Measurements from ENCODE around the gene COL9A3.
"Not testable (repeated sequence)": the region's sequence is repeated elsewhere in the genome, so short reads cannot be mapped to it uniquely, and the experiment has no call there.

COL9A3 gene

DNA sequence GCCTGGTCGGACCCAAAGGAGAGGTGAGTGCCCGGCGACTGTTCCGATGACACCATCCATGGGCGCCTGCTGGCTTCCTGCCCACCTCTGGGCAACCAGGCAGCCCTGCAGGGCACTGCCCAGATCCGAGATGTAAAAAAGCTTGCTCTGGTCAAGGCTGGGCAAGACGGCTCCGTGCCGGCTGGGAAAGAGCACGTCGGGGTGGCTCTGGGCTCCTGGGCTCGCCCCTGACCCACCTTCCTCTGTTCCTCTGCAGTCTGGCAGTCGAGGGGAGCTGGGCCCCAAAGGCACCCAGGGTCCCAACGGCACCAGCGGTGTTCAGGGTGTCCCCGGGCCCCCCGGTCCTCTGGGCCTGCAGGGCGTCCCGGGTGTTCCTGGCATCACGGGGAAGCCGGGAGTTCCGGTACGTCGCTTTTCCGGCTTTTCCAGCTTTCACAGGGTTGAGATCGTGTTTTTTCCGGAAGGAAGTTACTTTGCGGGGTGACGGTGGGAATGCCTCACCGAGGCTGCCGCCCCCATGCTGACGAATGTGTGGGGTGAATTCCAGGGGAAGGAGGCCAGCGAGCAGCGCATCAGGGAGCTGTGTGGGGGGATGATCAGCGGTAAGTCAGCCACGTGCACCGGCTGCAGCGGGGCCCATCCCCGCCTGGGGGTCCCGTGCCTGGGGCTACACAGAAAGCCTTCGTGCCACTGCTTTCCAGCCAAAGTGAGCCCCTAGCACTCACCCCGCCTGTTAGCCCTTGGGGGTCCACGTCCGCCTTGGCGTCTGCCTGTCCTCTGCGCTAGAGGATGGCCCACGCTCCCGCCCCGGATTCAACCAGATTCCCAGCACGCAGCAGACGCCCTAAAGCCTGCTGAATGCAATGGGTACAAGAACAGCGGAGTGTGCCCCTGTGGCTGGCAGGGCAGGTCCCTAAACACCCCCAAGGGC lies 19.3 kb downstream of the COL9A3 start:
- no peak for DNase-seq (ENCODE audit: low read depth)

DNA sequence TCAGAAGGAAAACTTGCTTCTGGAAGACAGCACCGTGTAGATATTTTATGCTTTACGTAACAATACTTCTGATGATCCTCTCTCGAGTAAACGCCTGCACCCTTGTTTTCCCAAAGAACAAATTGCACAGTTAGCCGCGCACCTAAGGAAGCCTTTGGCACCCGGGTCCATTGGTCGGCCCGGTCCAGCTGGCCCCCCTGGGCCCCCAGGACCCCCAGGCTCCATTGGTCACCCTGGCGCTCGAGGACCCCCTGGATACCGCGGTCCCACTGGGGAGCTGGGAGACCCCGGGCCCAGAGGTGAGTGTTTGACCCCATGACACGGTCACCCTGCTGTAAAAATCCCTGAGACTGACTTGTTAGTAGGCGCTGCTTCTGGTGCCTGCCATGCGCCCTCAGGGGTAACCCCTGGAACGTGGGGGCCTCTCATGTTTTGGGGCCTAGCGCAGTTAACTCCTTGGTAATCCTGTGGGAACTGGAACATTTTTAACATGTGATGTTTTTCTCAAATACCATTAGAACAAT lies 20.2 kb downstream of the COL9A3 start:
- no peak for DNase-seq (ENCODE audit: low read depth)

DNA sequence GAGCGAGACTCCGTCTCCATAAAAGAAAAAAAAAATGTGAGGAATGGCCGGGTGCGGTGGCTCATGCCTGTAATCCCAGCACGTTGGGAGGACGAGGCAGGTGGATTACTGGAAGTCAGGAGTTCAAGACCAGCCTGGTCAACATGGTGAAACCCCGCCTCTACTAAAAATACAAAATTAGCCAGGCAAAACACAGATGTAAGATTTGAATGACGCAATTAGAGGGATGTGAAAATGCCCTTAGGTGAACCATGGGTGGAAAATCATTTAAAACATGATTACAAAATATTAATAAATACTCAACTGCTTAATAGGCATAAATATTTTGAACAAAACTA lies 20.9 kb downstream of the COL9A3 start:
- no peak for DNase-seq (ENCODE audit: low read depth)

DNA sequence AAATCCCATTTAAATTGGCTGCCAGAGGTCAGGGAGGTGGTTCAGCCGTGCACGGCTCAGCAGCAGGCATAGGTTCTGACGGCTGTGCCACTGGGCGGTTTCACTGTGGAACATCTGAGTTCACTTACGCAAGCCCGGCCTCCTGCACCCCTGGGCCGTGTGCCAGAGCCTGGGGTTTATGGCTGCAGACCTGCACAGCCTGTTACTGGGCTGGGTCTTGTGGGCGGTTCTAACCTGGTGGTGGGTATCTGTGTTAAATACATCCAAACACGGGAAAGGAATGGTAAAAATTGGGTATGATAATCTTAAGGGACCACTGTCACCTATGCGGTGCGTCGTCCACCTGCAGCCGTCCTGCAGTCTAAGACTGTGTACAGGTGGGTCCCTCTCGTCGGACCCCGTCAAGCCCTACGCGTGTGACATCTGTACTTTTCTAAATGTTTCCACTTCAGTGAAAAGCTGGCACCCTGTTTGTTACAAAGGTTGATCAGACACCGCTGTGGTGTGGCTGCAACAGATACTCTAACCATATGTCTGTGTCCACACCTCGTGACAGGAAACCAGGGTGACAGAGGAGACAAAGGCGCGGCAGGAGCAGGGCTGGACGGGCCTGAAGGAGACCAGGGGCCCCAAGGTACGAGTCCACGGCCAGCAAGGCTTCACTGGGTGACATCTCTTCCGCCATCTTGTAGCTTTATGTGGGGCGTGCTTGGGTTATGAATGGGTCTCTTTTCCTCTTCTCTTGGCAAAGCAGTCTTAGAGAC lies 21.5 kb downstream of the COL9A3 start:
- DNase-seq (ENCODE audit: low read depth), result peak; percentile 46

DNA sequence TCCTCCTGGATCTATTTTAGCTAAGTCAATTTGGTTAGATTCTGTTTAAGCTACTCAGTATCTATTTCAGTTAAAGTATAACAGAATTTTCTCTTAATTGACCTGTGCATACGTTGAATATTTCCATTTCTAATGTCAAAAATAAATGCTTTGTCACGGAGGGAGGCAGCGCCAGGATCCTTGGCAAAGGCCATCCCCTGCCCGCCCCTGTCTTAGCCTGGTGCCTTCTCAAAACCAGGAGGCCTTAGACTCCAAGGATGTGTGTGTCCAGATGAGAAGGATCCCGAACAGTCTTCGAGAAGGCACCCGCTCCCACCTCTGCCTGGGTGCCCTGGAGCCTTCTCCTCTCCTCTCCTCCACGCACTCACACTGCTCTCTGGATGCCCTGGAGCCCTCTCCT lies 22.4 kb downstream of the COL9A3 start:
- no peak for DNase-seq (ENCODE audit: low read depth)

DNA sequence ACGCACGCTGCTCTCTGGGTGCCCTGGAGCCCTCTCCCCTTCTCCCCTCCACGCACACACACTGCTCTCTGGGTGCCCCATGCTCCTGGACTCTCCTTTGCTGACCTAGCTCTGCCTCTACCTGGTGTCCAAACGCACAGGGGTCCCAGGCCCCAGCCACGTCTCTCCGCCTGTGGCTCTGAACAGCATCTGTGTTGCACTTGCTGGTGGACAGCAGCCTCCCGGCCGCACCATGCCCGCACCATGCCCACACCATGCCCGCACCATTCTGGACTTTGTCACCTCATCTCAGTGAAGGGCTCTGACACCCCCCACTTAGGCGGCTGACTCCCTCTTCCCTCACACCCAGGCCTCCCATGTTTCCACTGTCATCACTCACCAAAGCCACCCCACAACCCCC lies 23.0 kb downstream of the COL9A3 start:
- DNase-seq (ENCODE audit: low read depth), result no peak

DNA sequence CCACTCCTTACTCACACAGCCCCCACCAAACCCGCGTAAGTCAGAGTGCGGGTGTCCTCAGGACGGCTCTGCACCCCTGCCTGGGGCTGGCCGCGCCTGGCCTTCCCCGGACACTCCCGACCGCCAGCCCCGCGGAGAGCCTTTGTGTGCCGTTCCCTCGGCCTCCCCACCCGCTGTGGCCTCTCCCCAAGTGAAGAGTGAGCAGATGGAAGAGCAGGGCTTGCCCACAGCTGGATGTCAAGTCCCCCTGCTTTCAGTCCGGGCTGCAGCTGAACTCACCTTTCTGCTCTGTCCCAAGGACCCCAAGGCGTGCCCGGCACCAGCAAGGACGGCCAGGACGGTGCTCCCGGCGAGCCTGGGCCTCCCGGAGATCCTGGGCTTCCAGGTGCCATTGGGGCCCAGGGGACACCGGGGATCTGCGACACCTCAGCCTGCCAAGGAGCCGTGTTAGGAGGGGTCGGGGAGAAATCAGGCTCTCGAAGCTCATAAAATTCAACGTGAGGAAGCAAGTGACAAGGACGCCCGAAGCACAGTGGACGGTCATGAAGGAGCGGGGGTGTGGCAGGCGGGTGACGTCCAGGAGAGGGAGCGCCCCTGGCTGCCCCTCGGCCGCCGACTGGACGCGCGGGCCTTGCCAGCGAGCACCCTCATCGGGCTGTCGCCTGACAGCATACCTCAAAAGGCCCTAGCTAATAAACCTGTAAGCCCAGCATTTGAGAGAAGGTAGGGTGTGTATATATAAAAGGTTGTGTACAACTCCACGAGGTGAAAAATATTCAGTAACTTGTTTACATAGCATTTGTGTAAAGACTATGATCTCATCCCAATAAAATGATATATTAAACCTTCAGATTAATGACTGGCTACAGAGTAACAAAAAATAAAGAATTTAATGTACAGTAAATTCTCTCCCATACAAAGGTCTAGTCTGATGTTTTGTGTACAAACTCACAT lies 23.7 kb downstream of the COL9A3 start:
- DNase-seq (ENCODE audit: low read depth), result no peak

DNA sequence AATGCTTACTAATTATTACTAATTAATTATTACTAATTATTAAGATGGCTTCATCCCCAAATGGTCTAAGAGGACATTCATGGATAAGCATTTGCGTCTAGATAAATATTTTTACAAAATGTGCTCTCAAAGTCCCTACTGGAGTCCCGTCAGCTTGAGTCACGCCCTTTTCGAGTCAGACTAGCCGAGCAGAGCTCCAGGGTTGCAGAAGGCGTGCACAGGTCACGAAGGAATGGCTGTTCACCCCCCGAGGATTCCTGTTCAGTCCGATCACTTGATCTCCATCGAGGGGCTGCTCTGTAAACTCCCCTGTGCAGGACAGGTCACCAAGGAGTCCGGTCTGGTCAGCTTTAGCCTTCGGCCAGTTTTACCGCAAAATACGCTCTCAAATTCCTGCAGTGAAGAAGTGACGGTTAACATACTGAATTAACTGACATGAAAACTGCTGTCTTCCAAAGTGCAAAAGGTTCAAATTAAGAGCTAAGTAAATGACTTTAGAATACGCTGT lies 24.9 kb downstream of the COL9A3 start:
- DNase-seq (ENCODE audit: low read depth), result no peak

DNA sequence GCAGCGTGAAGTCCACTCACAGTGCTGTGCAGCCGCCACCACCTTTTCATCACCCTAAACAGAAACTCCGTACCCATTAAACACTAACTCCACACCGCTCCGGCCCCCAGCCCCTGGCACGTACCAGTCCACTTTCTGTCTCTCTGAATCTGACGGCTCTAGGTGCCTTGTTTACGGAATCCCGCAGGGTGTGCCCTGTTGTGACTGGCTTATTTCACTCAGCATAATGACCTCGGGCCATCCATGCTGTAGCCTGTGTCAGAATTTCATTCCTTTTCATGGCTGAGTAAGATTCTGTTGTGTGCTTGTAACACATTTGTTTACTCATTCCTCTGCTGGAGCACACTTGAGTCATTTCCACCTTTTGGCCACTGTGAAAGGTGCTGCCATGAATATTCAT lies 26.8 kb downstream of the COL9A3 start:
- DNase-seq (ENCODE audit: low read depth), result no peak

DNA sequence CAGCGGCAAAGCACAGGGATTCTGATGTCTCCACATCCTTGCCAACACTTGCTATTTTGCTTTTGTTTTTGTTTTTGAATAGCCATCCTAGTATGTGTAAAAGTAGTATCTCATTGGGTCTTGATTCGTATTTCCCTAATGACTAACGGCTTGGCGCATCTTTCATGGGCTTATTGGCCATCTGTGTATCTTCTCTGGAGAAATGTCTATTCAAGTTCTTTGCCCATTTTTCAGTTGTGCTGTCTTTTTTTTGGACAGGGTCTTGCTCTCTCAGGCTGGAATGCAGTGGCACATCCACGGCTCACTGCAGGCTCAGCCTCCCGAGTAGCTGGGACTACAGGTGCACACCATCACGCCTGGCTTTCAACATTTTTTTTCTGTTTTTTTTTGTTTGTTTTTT lies 27.3 kb downstream of the COL9A3 start:
- no peak for DNase-seq (ENCODE audit: low read depth)

DNA sequence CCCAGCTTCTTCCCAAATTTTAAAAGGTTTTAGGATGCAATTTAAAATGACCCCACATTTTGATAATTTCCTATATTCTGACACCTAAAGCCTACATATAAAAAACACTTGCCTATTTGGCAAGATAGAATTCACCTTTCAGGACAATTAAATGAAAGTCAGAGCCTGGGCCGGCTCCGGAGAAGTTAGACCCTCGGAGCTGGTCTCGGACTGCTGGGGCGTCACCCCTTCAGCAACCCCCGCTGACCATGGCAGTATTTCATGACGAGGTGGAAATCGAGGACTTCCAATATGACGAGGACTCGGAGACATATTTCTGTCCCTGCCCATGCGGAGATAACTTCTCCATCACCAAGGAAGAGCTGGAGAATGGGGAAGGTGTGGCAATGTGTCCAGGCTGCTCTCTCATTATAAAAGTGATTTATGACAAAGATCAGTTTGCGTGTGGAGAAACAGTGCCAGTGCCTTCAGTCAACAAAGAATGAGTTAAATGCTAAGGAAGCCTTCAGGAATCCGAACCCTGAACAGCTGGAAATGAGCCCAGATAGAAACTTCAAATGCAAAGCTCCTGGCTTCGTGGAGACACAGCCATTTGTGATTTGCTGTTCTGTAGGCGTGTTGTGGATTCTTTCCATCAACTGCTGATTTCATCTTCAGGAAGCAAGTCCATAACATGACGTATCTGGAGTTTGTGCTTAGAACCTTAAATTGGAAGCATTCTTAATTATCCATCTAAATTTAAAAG lies 28.7 kb downstream of the COL9A3 start:
- DNase-seq (ENCODE audit: low read depth), result no peak

DNA sequence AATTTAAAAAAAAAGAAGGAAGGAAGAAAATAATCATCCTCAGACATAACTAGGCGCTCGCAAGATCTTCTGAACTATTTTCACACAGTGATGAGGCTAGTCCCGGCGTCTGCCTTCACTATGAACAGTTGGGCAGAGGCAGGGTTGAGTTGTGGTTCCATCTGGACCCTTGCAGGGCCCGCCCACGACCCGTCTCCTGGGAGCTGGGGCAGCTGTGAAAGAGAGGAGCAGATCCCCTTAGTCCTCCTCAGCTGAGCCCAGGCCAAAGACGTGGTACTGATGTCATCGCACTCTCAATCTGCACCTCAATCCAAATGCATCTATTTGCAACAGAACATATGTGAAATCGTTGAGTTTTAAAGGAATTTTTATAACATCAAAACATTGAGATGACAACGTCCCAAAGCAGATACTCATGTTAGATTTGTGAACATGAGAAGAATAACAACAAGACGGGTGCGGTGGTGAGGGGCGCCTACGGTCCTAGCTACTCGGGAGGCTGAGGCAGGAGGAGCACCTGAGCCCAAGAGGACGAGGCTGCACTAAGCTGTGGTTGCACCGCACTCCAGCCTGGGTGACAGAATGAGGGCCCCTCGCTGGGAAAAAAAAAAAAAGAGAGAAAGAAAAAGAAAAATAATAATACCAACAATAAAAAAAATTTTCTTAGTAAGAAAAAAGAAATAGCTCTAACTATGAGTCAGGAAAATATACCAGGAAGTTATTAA lies 29.5 kb downstream of the COL9A3 start:
- no peak for DNase-seq (ENCODE audit: low read depth)

DNA sequence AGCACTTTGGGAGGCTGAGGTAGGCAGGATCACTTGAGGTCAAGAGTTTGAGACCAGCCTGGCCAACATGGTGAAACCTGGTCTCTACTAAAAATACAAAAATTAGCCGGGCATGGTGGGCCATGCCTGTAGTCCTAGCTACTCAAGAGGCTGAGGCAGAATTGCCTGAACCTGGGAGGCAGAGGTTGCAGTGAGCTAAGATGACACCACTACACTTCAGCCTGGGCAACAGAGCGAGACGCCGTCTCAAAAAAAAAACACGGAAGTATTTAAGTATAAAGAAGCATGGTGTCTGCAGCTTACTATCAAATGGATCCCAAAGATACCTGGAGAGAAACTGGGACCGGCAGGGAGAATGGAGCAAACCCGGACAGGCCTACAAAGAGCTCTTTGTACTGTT lies 32.1 kb downstream of the COL9A3 start:
- DNase-seq (ENCODE audit: low read depth), result not testable (repeated sequence)

DNA sequence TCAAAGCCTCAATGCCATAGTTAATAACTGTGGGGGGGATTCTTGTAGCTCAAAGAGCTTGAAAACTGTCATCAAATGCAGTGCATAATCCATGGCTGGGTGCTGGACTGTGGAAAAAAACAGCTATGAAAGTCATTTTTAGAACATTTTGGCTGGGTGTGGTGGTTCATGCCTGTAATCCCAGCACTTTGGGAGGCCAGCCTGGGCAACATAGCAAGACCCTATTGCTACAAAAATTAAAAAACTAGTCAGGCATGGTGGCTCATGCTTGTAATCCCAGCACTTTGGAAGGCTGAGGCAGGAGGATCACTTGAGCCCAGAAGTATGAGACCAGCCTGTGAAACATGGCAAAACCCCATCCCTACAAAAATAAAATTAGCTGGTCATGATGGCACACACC lies 32.6 kb downstream of the COL9A3 start:
- DNase-seq (ENCODE audit: low read depth), result no peak

DNA sequence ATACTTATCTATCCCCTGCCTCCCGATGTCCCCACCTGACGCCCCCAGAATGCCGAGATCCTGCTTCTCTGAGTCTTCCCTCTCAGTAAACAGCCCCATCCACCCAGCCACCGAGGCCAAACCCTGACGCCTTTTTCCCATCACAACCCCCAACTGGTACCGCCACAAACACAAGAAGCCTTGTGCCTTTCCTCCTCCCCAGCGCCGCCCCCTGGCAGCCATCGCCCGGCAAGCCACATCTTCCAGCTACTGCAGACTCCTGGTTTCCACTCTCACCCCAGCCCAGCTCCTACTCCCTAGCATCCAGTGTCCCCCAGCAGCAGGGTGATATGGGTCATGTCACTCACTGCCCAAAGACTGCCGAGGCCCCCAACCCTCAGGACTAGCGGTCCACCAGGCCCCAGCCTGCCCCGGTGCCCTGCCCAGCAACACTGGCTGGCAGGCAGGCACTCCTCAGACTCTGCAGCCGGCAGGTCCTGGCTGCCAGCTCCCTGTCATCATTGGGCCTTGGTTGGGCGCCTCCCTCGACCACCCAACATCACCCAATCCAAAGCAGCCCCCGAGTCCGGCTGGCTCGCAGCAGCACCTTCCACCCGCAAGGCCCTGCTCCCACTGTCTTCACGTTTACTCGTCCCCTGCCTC lies 33.6 kb downstream of the COL9A3 start:
- DNase-seq (ENCODE audit: low read depth), result no peak

DNA sequence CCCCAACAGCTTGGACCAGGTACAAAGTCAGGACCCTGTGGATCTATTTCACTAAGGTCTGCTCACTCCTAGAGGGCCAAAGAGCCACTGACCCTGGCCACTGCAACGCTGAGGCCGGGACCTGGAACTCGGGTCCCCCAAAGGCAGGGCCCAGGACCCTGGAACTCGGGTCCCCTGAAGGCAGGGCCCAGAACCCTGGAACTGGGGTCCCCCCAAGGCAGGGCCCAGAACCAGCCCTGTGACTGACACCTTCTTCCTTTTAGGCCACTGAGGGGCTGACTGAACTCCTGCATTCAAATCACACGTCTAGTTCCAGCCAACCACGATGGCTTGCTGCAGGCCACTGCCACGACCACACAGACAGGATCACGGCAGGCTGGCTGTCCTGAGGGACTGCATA lies 35.3 kb downstream of the COL9A3 start:
- DNase-seq (ENCODE audit: low read depth), result no peak

DNA sequence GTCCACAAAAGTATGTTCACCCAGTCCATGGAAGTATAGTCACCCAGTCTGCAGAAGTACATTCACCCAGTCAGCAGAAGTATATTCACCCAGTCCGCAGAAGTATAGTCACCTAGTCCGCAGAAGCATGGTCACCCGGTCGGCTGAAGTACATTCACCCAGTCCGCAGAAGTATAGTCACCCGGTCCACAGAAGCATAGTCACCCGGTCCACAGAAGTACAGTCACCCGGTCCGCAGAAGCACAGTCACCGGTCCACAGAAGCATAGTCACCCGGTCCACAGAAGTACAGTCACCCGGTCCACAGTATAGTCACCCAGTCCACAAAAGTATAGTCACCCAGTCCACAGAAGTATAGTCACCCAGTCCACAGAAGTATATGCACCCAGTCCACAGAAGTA lies 36.0 kb downstream of the COL9A3 start:
- no peak for DNase-seq (ENCODE audit: low read depth)

DNA sequence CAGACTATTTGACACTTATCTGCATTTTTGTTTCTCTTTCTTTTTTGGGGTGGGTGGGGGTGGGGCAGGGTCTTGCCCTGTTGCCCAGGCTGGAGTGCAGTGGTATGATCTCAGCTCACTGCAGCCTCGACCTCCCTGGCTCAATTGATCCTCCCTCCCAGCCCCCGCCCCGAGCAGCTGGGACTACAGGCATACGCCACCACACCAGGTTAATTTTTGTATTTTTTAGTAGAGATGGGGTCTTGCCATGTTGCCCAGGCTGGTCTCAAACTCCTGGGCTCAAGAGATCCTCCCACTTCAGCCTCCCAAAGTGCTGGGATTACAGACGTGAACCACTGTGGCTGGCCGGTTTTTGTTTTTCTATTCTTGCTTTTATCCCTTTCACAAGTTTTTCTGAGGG lies 36.5 kb downstream of the COL9A3 start:
- not testable (repeated sequence) for DNase-seq (ENCODE audit: low read depth)

DNA sequence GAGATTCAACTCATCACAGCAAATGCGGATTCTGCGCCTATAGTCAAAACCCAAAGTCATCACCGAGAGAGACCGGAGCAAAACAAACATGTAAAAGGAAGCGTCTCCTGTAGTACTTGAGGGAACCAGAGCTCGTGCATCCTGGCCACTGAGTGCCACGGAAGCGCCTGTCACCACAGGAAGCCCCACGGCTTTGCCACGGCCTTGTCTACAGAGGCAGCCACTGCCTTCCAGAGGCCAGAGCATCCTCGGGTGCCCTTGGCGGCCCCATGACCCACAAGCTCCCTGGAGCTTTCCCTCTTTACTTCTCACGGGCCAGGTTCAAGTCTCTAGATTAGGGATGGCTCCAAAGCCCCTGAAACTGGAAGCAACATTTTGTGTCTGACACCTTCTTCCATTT lies 37.3 kb downstream of the COL9A3 start:
- no peak for DNase-seq (ENCODE audit: low read depth)

DNA sequence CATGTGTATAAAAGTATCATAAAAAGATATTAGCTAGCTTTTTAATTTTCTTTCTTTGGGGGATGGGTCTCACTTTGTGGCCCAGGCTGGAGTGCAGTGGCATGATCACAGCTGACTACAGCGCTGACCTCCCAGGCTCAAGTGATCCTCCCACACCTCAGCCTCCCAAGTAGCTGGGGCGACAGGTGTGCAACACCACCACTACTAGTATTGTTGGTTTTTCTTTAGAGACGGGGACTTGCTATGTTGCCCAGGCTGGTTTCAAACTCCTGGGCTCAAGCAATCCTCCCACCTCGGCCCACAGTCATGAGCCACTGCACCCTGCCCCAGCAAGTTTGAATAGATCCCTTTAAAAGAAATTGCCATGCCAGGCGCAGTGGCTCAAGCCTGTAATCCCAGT lies 38.3 kb downstream of the COL9A3 start:
- no peak for DNase-seq (ENCODE audit: low read depth)

All from fibroblast of gingiva (primary cell).